ENCODE results near the gene PINK1.
"Not testable (repeated sequence)": the region's sequence is repeated elsewhere in the genome, so short reads cannot be mapped to it uniquely, and the experiment has no call there.

PINK1 gene

DNA sequence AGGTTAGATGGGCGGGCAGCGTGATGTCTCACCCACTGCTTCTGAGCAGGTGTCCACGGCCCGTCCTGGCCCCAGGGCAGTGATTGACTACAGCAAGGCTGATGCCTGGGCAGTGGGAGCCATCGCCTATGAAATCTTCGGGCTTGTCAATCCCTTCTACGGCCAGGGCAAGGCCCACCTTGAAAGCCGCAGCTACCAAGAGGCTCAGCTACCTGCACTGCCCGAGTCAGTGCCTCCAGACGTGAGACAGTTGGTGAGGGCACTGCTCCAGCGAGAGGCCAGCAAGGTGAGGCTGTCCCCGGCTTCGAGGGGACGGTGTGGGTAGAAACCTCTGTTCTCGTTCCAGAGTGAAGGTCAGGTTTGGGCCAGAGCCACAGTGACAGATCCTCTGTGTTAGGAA, 15.7 kb downstream of the PINK1 start:
- DNase-seq: no peak

- DNase-seq: no peak
These were observed 19.0 kb downstream of the PINK1 start for GRCh38 chr1:20652300-20652699.

DNA sequence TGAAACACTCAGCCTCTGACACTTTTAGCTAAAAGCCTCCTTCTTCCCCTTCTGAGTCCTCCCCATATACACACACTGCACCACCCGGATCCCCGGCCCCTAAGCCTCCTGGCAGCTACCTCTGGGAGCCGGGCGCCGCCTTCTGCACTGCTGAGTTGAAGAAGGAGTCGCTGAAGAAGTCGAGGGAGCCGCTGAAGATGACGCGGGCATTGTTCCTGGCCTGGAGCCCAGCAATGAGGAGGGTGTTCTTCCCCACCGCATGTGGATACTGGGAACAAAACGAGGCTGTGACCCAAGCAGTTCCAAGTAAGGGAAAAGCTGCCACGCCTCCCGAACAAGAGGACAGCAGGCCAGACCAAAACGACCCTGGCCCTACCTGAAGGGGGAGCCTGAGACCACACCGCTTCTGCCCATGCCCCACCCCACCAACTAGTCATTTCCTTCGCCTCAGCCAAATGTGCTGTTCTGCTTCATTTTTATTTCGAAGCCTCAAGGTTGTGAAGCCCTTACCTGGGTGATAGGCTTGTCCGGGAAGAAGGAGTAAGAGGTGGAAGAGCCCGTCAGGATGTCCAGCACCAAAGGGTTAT, 20.9 kb downstream of the PINK1 start:
- DNase-seq: no peak

DNA sequence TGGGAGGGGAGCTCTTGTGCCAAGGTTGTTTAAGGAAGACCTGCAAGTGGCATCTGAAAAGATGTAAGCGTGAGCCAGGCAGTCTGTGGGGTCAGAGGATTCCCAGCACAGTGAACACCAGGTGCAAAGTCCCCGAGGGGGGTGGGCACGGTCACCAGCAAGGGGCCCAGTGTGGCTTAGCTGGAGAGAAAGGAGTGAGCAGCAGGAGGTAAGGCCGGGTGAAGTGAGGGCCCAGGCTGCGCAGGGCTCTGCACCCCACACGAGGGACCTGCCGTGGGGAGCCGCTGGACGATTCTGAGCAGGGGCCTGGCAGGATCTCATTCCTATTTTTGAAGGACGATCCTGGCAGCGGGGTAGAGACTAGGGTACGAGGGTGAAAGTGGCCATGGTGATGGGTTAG, 23.8 kb downstream of the PINK1 start:
- no peak for DNase-seq

- no peak for DNase-seq
These were observed 25.1 kb downstream of the PINK1 start for GRCh38 chr1:20658166-20658915.

GRCh38 chr1:20660363-20660762, 27.1 kb downstream of the PINK1 start:
- no peak for DNase-seq

GRCh38 chr1:20660847-20661206, 27.6 kb downstream of the PINK1 start:
- no peak for DNase-seq

DNA sequence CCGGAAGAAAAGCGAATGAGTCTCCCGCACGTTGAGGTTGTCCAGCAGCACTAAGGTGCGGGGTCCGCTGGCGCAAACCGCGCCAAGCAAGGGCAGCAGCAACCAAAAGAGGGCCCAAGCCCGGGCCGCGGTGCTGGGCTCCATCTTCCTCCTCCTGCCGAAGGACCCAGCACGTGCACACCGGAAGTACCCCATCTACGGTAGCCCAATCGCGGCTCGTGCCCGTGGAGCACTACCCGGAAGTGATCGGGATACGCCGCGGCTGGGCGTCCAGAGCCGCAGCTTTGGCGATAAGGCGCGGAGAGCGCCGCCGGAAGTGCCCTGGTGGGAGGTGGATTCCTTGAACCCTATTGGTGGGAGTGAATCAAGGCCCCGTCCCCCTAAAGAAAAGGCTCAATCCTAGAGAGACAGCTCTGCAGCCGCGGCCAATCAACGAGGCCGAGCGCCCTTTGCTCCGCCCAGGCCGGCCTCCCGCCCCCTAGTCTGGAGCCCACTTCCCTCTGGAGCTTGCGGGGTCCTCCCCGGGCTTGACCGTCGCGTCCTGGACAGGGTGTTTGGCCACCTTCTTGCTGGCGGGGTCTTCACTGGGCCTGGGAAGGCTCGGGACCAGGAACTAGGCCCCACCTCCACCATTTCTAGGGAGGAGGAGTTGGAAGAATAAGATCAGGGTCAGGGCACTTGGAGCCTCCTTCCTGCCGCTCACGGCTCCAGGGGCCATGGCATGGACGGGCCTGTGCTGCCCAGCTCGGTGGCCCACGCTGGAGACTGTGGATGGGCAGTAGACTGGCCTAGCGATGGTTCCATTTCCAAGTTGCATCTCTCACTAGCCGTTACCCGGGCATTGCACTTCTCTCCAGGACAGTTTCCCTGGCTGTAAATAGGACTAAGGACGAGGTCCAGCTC, 28.2 kb downstream of the PINK1 start, which contains the start of gene DDOST:
Gene DDOST, minus strand, starts transcription at position 163 of the 903 bp plus-strand sequence. Its CDS starts 19 bp downstream, at position 144.
- DNase-seq: peak; percentile 98

DNA sequence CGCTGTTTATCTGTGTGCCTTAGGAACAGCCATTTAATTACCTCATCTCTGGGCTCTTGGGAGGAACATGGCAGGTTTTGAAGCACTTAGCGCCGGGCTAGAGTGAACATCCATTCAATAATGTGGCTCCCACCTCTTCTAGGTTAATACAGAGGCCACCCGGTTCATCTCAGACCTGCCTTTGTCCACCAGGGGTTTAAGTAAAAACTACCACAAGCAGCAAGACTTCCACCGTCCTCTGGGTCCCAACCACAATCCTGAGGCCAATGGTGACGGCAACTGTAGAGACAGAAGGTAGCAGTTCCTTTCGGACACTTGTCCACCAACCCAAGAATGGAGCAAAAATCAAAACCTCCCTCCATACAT, 28.8 kb downstream of the PINK1 start:
- no peak for DNase-seq

DNA sequence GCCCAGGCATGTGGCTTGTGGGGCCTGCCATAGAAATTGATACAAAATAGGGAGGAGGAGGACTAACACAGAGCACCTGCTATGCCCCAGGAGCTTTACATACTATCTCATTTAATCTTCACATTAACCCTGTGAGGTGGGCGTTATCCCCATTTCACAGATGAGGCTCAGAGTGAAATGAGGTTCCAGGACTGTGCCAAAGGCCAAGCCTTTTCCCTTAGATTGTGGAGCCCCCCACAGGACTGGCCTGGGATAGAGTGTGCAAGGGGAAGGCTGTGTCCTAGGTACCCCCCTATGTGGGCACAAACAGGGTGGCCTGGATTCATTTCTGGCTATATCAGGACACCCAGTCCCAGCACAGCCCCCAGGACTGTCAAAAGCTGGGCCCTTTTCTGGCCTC, 30.1 kb downstream of the PINK1 start:
- no peak for DNase-seq

- no peak for DNase-seq
These were observed 30.9 kb downstream of the PINK1 start for GRCh38 chr1:20663969-20664715.

GRCh38 chr1:20665726-20666125, 32.5 kb downstream of the PINK1 start:
- no peak for DNase-seq

GRCh38 chr1:20666146-20666545, 32.9 kb downstream of the PINK1 start:
- no peak for DNase-seq

DNA sequence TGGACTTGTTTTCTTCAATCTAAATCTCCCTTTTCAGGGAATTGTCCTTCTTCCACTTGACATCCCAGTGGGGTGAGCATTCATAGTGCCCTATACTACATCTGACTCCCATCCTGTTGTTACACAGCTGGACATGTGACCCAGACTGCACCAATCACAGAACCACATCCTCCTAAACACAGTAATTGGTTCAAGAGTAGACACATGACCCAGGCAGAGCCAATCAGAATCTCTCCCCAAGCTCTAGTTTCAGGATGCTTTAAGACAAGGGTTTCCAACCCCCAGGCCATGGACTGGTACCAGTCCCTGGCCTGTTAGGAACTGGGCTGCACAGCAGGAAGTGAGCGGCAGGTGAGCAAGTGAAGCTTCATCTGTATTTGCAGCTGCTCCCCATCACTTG, 33.5 kb downstream of the PINK1 start:
- DNase-seq: peak; percentile 34

DNA sequence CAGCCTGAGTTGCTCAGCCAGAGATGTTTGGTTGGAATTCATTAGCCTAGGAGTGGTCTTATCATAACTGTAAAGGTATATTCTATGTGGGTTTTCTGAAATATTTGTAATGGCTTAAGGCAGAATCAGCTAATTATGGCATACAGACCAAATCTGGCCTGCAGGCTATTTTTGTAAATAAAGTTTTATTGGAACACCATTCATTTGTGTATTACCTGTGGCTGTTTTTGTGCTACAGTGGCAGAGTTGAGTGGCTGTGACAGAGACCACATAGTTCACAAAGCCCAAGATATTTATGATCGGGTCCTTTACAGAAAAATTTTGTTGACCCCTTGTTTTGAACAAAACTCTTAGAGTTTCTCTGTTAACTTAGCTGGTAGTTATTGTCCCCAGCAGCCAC, 35.3 kb downstream of the PINK1 start:
- no peak for DNase-seq

DNA sequence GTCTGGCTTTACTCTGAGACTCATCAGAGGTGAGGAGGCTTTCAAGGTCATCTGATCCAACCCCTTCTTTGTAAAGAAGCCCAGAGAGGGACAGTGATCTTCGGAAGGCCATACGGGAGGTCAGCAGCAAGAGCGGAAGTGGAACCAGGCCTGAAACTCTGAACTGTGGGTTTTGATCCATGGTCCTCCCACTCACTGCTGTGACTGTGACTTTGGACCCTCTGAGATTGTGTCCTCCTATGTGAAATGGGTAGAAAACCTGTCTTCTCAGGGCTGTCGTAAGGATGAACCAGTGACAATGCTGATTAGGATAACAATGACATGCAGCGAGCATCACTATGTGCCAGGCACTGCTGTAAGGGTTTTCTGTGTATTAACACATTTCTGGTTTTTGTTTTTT, 37.7 kb downstream of the PINK1 start:
- no peak for DNase-seq

DNA sequence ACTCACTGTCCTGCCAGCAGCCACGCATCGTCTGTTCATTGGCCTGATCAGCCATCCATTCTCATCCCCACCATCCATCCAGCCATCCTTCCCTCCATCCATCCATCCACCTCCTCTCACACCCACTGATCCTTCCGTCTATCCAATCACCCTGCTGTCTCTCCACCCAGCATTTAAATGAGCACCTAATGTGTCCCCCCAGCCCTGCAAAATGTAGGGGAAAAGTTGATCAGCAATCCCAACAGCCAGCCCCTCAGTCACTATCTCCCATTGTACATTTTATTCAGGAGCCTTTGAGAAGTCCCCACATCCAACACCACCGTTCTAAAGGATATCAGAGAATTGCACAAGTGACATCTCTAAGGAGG, 39.0 kb downstream of the PINK1 start:
- DNase-seq: no peak

GRCh38 chr1:20673626-20674025, 40.4 kb downstream of the PINK1 start:
- not testable (repeated sequence) for DNase-seq

DNA sequence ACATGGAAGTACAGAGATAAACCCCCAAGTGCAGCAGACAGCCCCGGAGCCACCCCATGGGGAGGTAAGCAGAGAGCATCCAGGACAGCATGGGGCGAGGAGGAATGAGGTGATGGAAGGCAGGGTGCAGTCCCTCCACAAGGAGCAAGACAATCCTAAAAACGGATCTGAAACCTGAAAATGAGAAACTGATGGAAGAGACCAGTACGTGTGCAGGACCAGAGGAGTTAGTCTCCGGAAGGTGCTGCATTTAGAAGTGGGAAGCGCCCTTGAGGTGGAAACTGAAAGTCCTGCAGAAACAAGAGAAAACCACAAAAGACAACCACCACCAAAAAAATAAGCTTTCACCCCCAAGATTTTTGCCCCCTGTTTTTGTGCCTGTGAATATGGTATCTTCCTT, 45.3 kb downstream of the PINK1 start:
- no peak for DNase-seq

DNA sequence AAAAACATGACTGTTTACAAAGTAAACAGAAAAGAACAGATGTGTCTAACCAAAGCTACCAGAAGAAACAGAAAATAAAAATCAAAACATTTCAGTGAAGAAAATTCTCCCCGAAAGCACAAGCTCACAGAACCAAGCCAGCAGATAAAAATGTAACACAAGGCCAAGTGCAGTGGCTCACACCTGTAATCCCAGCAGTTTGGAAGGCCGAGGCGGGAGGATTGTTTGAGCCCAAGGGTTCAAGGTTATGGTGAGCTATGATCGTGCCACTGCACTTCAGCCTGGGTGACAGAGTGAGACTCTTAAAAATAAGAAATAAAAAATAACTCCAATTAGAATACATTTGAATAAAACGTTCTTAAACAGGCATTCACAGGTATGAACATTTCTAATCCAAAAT, 47.0 kb downstream of the PINK1 start:
- DNase-seq: no peak

- DNase-seq: no peak
These were observed 48.7 kb downstream of the PINK1 start for GRCh38 chr1:20681999-20682398.

GRCh38 chr1:20682571-20683236, 49.4 kb downstream of the PINK1 start:
- no peak for DNase-seq

DNA sequence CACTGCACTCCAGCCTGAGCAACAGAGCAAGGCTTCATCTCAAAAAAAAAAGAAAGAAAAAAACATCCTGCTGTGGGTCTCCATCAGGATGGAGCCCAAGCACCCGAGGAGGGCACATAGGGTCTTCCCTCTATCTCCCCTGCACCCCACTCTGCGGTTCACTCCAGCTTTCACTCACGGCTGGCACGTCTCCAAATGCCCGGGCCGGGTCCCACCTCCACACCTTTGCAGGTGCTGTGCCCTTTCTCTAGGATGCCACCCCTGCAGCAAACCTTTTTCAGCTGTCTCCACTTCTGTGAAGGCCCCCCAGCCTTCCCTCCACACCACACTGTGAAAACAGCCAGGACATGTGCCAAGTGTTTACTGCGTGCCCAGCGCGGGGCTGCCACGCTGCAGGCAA, 50.4 kb downstream of the PINK1 start:
- DNase-seq: no peak

Data from fibroblast of skin of right biceps (primary cell).